Measurements from ENCODE around the gene TEX22.

TEX22 gene

DNA sequence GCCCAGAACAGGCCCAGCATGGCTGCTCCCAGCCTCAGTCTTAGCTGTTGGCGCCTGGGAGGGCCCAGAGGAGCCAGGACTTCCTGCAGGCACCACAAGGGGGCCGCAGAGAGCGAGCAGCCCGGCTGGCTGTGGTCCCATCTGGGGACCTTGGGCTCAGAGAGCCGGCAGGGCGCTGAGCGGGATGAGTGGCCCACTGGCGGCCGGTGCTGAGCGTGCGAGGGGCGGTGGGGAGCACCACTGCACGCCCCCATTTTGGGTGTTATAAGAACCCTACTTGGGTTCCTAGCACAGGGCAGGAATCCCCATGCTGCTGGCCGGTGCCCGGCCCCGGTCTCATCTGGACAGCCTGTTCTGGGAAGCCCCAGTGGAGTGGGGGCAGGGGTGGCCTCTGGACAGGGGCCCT lies 50.4 kb downstream of the TEX22 start (continued):
- TF ChIP-seq, protein P1, sequence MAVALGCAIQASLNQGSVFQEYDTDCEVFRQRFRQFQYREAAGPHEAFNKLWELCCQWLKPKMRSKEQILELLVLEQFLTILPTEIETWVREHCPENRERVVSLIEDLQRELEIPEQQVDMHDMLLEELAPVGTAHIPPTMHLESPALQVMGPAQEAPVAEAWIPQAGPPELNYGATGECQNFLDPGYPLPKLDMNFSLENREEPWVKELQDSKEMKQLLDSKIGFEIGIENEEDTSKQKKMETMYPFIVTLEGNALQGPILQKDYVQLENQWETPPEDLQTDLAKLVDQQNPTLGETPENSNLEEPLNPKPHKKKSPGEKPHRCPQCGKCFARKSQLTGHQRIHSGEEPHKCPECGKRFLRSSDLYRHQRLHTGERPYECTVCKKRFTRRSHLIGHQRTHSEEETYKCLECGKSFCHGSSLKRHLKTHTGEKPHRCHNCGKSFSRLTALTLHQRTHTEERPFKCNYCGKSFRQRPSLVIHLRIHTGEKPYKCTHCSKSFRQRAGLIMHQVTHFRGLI (tag by site-specific recombination; IDR thresholded peaks at IDR 0.05): no peak
- TF ChIP-seq YY1 (tag by site-specific recombination; IDR thresholded peaks at IDR 0.05) (no peak), ZIC2 (tag by site-specific recombination; IDR thresholded peaks at IDR 0.05) (peak; percentile 27; the same call in 1 of the 2 replicates), TCF7L2 (IDR thresholded peaks at IDR 0.05; ENCODE audit: borderline replicate concordance, low read depth, low read length) (no peak), ZNF211 (tag by site-specific recombination; IDR thresholded peaks at IDR 0.05; ENCODE audit: low read depth) (no peak), ZNF169 (tag by site-specific recombination; IDR thresholded peaks at IDR 0.05) (no peak), ZBTB8A (tag by site-specific recombination; IDR thresholded peaks at IDR 0.05) (peak; percentile 45), ZNF366 (tag by site-specific recombination; conservative IDR thresholded peaks at IDR 0.05) (no peak), PRDM1 (tag by site-specific recombination; IDR thresholded peaks at IDR 0.05) (no peak), ZNF48 (tag by site-specific recombination; IDR thresholded peaks at IDR 0.05) (no peak), GFI1B (tag by site-specific recombination; IDR thresholded peaks at IDR 0.05) (no peak), OSR2 (tag by site-specific recombination; IDR thresholded peaks at IDR 0.05) (no peak), SALL2 (tag by site-specific recombination; IDR thresholded peaks at IDR 0.05; ENCODE audit: borderline replicate concordance) (no peak), ZNF292 (tag by site-specific recombination; IDR thresholded peaks at IDR 0.05; ENCODE audit: borderline replicate concordance, low read depth) (no peak)
- TF ChIP-seq, protein P2, sequence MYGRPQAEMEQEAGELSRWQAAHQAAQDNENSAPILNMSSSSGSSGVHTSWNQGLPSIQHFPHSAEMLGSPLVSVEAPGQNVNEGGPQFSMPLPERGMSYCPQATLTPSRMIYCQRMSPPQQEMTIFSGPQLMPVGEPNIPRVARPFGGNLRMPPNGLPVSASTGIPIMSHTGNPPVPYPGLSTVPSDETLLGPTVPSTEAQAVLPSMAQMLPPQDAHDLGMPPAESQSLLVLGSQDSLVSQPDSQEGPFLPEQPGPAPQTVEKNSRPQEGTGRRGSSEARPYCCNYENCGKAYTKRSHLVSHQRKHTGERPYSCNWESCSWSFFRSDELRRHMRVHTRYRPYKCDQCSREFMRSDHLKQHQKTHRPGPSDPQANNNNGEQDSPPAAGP (tag by site-specific recombination; IDR thresholded peaks at IDR 0.05): no peak
- TF ChIP-seq, protein P3, sequence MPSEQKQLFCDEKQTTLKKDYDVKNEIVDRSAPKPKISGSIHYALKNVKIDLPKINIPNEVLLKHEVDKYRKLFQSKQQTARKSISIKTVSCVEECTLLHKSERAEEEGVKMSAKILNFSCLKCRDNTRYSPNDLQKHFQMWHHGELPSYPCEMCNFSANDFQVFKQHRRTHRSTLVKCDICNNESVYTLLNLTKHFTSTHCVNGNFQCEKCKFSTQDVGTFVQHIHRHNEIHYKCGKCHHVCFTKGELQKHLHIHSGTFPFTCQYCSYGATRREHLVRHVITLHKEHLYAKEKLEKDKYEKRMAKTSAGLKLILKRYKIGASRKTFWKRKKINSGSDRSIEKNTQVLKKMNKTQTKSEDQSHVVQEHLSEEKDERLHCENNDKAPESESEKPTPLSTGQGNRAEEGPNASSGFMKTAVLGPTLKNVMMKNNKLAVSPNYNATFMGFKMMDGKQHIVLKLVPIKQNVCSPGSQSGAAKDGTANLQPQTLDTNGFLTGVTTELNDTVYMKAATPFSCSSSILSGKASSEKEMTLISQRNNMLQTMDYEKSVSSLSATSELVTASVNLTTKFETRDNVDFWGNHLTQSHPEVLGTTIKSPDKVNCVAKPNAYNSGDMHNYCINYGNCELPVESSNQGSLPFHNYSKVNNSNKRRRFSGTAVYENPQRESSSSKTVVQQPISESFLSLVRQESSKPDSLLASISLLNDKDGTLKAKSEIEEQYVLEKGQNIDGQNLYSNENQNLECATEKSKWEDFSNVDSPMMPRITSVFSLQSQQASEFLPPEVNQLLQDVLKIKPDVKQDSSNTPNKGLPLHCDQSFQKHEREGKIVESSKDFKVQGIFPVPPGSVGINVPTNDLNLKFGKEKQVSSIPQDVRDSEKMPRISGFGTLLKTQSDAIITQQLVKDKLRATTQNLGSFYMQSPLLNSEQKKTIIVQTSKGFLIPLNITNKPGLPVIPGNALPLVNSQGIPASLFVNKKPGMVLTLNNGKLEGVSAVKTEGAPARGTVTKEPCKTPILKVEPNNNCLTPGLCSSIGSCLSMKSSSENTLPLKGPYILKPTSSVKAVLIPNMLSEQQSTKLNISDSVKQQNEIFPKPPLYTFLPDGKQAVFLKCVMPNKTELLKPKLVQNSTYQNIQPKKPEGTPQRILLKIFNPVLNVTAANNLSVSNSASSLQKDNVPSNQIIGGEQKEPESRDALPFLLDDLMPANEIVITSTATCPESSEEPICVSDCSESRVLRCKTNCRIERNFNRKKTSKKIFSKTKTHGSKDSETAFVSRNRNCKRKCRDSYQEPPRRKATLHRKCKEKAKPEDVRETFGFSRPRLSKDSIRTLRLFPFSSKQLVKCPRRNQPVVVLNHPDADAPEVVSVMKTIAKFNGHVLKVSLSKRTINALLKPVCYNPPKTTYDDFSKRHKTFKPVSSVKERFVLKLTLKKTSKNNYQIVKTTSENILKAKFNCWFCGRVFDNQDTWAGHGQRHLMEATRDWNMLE (tag by site-specific recombination; conservative IDR thresholded peaks at IDR 0.05; ENCODE audit: low read depth): no peak
- TF ChIP-seq, protein P4, sequence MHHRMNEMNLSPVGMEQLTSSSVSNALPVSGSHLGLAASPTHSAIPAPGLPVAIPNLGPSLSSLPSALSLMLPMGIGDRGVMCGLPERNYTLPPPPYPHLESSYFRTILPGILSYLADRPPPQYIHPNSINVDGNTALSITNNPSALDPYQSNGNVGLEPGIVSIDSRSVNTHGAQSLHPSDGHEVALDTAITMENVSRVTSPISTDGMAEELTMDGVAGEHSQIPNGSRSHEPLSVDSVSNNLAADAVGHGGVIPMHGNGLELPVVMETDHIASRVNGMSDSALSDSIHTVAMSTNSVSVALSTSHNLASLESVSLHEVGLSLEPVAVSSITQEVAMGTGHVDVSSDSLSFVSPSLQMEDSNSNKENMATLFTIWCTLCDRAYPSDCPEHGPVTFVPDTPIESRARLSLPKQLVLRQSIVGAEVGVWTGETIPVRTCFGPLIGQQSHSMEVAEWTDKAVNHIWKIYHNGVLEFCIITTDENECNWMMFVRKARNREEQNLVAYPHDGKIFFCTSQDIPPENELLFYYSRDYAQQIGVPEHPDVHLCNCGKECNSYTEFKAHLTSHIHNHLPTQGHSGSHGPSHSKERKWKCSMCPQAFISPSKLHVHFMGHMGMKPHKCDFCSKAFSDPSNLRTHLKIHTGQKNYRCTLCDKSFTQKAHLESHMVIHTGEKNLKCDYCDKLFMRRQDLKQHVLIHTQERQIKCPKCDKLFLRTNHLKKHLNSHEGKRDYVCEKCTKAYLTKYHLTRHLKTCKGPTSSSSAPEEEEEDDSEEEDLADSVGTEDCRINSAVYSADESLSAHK (tag by site-specific recombination; IDR thresholded peaks at IDR 0.05): no peak
- TF ChIP-seq, protein P5, sequence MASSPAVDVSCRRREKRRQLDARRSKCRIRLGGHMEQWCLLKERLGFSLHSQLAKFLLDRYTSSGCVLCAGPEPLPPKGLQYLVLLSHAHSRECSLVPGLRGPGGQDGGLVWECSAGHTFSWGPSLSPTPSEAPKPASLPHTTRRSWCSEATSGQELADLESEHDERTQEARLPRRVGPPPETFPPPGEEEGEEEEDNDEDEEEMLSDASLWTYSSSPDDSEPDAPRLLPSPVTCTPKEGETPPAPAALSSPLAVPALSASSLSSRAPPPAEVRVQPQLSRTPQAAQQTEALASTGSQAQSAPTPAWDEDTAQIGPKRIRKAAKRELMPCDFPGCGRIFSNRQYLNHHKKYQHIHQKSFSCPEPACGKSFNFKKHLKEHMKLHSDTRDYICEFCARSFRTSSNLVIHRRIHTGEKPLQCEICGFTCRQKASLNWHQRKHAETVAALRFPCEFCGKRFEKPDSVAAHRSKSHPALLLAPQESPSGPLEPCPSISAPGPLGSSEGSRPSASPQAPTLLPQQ (tag by site-specific recombination; IDR thresholded peaks at IDR 0.05): peak; percentile 55; the same call in 1 of the 2 replicates
- TF ChIP-seq, protein P6, sequence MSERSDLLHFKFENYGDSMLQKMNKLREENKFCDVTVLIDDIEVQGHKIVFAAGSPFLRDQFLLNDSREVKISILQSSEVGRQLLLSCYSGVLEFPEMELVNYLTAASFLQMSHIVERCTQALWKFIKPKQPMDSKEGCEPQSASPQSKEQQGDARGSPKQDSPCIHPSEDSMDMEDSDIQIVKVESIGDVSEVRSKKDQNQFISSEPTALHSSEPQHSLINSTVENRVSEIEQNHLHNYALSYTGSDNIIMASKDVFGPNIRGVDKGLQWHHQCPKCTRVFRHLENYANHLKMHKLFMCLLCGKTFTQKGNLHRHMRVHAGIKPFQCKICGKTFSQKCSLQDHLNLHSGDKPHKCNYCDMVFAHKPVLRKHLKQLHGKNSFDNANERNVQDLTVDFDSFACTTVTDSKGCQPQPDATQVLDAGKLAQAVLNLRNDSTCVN (tag by site-specific recombination; optimal IDR thresholded peaks at IDR 0.05): no peak
- TF ChIP-seq, protein P7, sequence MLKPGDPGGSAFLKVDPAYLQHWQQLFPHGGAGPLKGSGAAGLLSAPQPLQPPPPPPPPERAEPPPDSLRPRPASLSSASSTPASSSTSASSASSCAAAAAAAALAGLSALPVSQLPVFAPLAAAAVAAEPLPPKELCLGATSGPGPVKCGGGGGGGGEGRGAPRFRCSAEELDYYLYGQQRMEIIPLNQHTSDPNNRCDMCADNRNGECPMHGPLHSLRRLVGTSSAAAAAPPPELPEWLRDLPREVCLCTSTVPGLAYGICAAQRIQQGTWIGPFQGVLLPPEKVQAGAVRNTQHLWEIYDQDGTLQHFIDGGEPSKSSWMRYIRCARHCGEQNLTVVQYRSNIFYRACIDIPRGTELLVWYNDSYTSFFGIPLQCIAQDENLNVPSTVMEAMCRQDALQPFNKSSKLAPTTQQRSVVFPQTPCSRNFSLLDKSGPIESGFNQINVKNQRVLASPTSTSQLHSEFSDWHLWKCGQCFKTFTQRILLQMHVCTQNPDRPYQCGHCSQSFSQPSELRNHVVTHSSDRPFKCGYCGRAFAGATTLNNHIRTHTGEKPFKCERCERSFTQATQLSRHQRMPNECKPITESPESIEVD (tag by site-specific recombination; IDR thresholded peaks at IDR 0.05): no peak
- TF ChIP-seq, protein P8, sequence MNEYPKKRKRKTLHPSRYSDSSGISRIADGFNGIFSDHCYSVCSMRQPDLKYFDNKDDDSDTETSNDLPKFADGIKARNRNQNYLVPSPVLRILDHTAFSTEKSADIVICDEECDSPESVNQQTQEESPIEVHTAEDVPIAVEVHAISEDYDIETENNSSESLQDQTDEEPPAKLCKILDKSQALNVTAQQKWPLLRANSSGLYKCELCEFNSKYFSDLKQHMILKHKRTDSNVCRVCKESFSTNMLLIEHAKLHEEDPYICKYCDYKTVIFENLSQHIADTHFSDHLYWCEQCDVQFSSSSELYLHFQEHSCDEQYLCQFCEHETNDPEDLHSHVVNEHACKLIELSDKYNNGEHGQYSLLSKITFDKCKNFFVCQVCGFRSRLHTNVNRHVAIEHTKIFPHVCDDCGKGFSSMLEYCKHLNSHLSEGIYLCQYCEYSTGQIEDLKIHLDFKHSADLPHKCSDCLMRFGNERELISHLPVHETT (tag by site-specific recombination; IDR thresholded peaks at IDR 0.05): no peak
- TF ChIP-seq, protein P9, sequence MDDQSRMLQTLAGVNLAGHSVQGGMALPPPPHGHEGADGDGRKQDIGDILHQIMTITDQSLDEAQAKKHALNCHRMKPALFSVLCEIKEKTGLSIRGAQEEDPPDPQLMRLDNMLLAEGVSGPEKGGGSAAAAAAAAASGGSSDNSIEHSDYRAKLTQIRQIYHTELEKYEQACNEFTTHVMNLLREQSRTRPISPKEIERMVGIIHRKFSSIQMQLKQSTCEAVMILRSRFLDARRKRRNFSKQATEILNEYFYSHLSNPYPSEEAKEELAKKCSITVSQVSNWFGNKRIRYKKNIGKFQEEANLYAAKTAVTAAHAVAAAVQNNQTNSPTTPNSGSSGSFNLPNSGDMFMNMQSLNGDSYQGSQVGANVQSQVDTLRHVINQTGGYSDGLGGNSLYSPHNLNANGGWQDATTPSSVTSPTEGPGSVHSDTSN (CRISPR knock-in tag; IDR thresholded peaks at IDR 0.05): 0 out of 2 replicates have a peak, but pooled peaks have one; percentile 11
